GM12875 (cell line): ENCODE data around the gene MPC1L.

Source experiments
- H3K4me3 ChIP-seq: one replicate; pipeline ENCODE4 v1.5.1; 2011; ENCODE audit warnings: low read depth, low read length, control low read depth
- TF ChIP-seq, protein P1 (sequence below): IDR thresholded peaks from 2 replicates; pipeline ENCODE4 v1.5.1; 2011; ENCODE audit warnings: low read depth, mild to moderate bottlenecking, control low read depth, inconsistent platforms, low read length, moderate library complexity, borderline replicate concordance; ENCODE audit not compliant: insufficient read depth

Gene MPC1L

GRCh38 chrX:40651620-40652223 is 28.5 kb downstream of the MPC1L start:
- TF ChIP-seq, protein P1, sequence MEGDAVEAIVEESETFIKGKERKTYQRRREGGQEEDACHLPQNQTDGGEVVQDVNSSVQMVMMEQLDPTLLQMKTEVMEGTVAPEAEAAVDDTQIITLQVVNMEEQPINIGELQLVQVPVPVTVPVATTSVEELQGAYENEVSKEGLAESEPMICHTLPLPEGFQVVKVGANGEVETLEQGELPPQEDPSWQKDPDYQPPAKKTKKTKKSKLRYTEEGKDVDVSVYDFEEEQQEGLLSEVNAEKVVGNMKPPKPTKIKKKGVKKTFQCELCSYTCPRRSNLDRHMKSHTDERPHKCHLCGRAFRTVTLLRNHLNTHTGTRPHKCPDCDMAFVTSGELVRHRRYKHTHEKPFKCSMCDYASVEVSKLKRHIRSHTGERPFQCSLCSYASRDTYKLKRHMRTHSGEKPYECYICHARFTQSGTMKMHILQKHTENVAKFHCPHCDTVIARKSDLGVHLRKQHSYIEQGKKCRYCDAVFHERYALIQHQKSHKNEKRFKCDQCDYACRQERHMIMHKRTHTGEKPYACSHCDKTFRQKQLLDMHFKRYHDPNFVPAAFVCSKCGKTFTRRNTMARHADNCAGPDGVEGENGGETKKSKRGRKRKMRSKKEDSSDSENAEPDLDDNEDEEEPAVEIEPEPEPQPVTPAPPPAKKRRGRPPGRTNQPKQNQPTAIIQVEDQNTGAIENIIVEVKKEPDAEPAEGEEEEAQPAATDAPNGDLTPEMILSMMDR = peak; percentile 50; the same call in 1 of the 2 replicates
- H3K4me3 ChIP-seq = no peak overlapping the region

DNA sequence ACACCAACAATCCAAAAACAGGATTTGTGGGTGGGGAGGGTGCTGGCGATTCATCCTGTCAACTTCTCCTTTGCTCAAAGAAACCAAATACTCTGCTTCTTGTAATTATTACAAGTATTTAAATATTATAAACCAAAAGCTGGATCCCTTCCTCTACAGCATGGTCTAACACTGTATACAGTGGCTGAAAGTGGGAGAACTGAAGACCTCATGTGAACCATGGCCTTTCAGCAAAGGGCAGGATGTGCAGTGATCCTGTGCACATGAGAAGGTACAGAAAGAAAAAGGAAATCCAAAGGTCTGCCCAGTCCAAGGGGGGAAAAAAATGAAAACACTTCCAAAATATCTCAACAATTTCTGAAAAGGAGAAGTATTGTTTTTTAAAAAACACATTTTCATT is 29.4 kb downstream of the MPC1L start:
- TF ChIP-seq, protein P1 = no peak
- no peak overlapping the region for H3K4me3 ChIP-seq

DNA sequence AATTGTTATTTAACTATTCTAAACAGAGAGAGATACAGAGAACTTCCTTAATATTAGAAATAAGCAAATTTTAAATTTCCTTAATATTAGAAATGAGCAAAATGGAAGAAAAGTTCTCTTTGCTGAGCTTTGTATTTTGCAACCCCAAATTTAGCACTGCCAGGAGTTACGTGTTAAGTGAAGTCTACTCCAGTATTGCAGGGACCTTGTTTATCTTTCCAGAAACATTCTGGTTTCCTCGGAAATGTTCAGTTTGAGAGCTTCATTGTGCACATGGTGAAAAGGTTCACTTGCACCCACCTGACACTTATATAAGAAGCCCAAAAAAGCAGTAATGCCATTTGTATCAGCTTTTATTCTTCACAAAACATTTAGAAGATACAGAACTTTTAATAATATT is 30.3 kb downstream of the MPC1L start:
- no peak overlapping the region for H3K4me3 ChIP-seq
- TF ChIP-seq, protein P1 = no peak

DNA sequence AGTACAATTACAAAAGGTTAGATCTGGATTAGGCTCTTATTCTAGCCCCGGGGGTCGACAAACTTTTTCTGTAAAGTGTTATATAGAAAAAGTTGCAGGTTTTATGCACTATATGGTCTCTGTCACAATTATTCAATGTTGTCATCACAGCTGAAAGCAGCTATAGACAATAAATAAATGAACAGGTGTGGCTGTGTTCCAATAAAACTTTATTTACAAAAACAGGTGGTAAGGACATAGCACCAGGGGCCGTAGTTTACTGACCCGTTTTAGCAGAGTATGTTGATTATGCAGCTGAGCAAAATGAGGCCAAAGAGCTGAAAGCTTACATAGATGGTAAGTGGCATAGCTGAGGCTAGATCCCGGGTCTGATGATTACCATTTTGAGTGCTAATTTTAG is 37.2 kb downstream of the MPC1L start:
- TF ChIP-seq, protein P1 = no peak
- no peak overlapping the region for H3K4me3 ChIP-seq

DNA sequence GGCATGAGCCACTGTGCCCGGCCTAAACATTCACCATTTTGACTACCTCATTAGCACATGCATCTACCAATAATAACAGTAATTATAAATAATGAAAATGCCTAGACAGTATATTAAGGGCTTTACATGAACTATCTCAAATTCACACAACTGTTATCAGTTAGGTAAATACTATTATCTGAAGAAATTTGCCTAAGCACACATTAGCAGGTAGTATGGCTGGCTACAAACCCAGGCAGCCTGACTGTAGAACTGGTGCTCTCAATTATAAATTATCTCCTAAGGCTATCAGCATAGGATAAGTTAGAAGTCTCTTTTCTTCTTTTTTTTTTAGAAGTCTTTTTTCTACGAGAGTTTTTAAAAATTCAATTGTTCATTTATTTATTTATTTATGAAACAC is 38.3 kb downstream of the MPC1L start:
- TF ChIP-seq, protein P1 = no peak

DNA sequence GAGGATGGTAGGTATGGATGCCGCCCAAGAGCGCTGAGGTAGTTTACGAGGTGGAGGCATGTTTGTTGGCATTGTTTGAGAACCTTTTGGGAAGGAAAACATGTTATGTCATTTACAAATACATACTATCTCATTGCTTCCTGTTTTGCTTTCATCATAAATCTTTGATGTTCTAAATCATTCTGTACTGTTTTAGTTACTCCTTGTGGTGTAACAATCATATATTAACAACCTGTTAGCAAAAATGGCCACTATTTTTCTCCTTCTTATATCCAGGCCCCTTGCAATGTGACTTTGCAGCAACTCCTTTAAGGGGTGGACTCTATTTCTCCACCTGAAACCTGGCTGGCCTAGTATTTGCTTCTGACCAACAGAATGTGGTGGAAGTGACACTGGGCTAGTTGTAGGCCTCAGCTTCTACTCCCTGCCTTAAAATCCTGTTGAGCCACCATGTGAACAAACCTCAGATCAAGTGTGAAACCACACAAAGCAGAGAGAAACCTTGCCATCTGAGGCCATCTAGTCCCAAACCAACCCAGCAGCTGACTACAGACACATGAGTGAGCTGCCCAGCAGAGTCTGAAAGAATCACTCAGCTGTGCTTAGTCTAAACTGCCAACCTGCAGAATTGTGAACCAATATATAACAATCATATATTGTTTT is 40.0 kb downstream of the MPC1L start:
- H3K4me3 ChIP-seq = no peak overlapping the region
- TF ChIP-seq, protein P1 = no peak

More for the DNA sequence above, 38.3 kb downstream of the MPC1L start:
- no peak overlapping the region for H3K4me3 ChIP-seq
